Measurements from ENCODE around the gene PHOX2A.
"Not testable (repeated sequence)": the region's sequence is repeated elsewhere in the genome, so short reads cannot be mapped to it uniquely, and the experiment has no call there.

The PHOX2A gene

GRCh38 chr11:72221386-72222075 lies 22.4 kb downstream of the PHOX2A start:
- peak in 1 of 2 donors; percentile 27 for DNase-seq

GRCh38 chr11:72220696-72221363 lies 23.1 kb downstream of the PHOX2A start:
- no peak for DNase-seq

GRCh38 chr11:72218251-72218745 lies 25.7 kb downstream of the PHOX2A start:
- DNase-seq: no peak

- DNase-seq: no peak
Observed at GRCh38 chr11:72217841-72218240, 26.1 kb downstream of the PHOX2A start.

GRCh38 chr11:72216638-72217037 lies 27.3 kb downstream of the PHOX2A start, which contains the start of gene FOLR2:
FOLR2 (plus strand) TSS chr11:72216794; CDS start chr11:72218585, 1,791 bp downstream.
- DNase-seq: no peak

- no peak for DNase-seq
Observed at GRCh38 chr11:72209101-72209500, 34.9 kb downstream of the PHOX2A start.

- DNase-seq: no peak
Observed at GRCh38 chr11:72208281-72208680, 35.7 kb downstream of the PHOX2A start.

GRCh38 chr11:72206794-72207193 lies 37.2 kb downstream of the PHOX2A start:
- not testable (repeated sequence) for DNase-seq

- no peak for DNase-seq
Observed at GRCh38 chr11:72204886-72205285, 39.1 kb downstream of the PHOX2A start.

- DNase-seq: no peak
Observed at GRCh38 chr11:72203163-72203562, 40.8 kb downstream of the PHOX2A start.

GRCh38 chr11:72202571-72202970 lies 41.4 kb downstream of the PHOX2A start:
- DNase-seq: no peak

GRCh38 chr11:72201445-72201844 lies 42.5 kb downstream of the PHOX2A start:
- not testable (repeated sequence) for DNase-seq

- DNase-seq: no peak
Observed at GRCh38 chr11:72195518-72196270, 48.3 kb downstream of the PHOX2A start.

- no peak for DNase-seq
Observed at GRCh38 chr11:72191961-72192381, 52.0 kb downstream of the PHOX2A start, which contains the start of gene FOLR1. FOLR1 (plus strand) TSS chr11:72192140; CDS start chr11:72192174, 34 bp downstream.

- no peak for DNase-seq
Observed at GRCh38 chr11:72190631-72191071, 53.3 kb downstream of the PHOX2A start.

- no peak for DNase-seq
Observed at GRCh38 chr11:72189455-72190250, 54.3 kb downstream of the PHOX2A start.
